Rectal smooth muscle tissue (tissue), 1 donor: ENCODE measurements around the gene CXCL5.
"Not testable (repeated sequence)": the region's sequence is repeated elsewhere in the genome, so short reads cannot be mapped to it uniquely, and the experiment has no call there.

ENCODE experiments used
- H3K27ac ChIP-seq: one replicate; pipeline ENCODE4 v1.7.0; 2013; ENCODE audit warnings: low read depth, low read length, inconsistent platforms
- H3K27me3 ChIP-seq: one replicate; pipeline ENCODE4 v1.7.0; 2013; ENCODE audit warnings: low read length; ENCODE audit not compliant: control insufficient read depth, insufficient read depth
- H3K36me3 ChIP-seq: one replicate; pipeline ENCODE4 v1.7.0; 2013; ENCODE audit warnings: low read length; ENCODE audit not compliant: control insufficient read depth, insufficient read depth
- H3K4me1 ChIP-seq: one replicate; pipeline ENCODE4 v1.7.0; 2013; ENCODE audit warnings: low read length; ENCODE audit not compliant: control insufficient read depth, insufficient read depth
- H3K4me3 ChIP-seq: one replicate; pipeline ENCODE4 v1.7.0; 2013; ENCODE audit warnings: low read length
- H3K9ac ChIP-seq: one replicate; pipeline ENCODE4 v1.7.0; 2013; ENCODE audit warnings: low read length

The CXCL5 gene

GRCh38 chr4:73959041-73959440 lies 39.4 kb downstream of the CXCL5 start:
- H3K27ac ChIP-seq, H3K27me3 ChIP-seq, H3K36me3 ChIP-seq, H3K4me3 ChIP-seq, H3K9ac ChIP-seq, H3K4me1 ChIP-seq: not testable (repeated sequence)

- H3K36me3 ChIP-seq = no peaks in the 10 kb centered on the region
- H3K27me3 ChIP-seq = no peaks in the 10 kb centered on the region
- no peaks in the 10 kb centered on the region for H3K4me1 ChIP-seq
- no peak overlapping the region for H3K27ac ChIP-seq
- no peak overlapping the region for H3K4me3 ChIP-seq
- no peak overlapping the region for H3K9ac ChIP-seq
These were observed 46.1 kb downstream of the CXCL5 start for GRCh38 chr4:73952352-73952751.

- not testable (repeated sequence) for H3K4me3 ChIP-seq, H3K36me3 ChIP-seq, H3K4me1 ChIP-seq, H3K9ac ChIP-seq, H3K27ac ChIP-seq, H3K27me3 ChIP-seq
These were observed 48.0 kb downstream of the CXCL5 start for GRCh38 chr4:73950376-73950920.

GRCh38 chr4:73948990-73949706 lies 49.3 kb downstream of the CXCL5 start:
- Histone ChIP-seq H3K4me1 (no peaks in the 10 kb centered on the region), H3K36me3 (no peaks in the 10 kb centered on the region), H3K4me3 (no peak overlapping the region), H3K27ac (no peak overlapping the region), H3K9ac (no peak overlapping the region), H3K27me3 (no peaks in the 10 kb centered on the region)

GRCh38 chr4:73948291-73948690 lies 50.2 kb downstream of the CXCL5 start:
- H3K9ac ChIP-seq = no peak overlapping the region
- H3K27ac ChIP-seq = no peak overlapping the region
- H3K4me3 ChIP-seq = no peak overlapping the region
- H3K4me1 ChIP-seq = no peaks in the 10 kb centered on the region
- H3K27me3 ChIP-seq = no peaks in the 10 kb centered on the region
- H3K36me3 ChIP-seq = no peaks in the 10 kb centered on the region

- Histone ChIP-seq H3K27me3 (no peaks in the 10 kb centered on the region), H3K4me3 (no peak overlapping the region), H3K4me1 (no peaks in the 10 kb centered on the region), H3K27ac (no peak overlapping the region), H3K36me3 (no peaks in the 10 kb centered on the region), H3K9ac (no peak overlapping the region)
These were observed 51.1 kb downstream of the CXCL5 start for GRCh38 chr4:73947239-73947985.

- H3K27me3 ChIP-seq = no peaks in the 10 kb centered on the region
- H3K9ac ChIP-seq = no peak overlapping the region
- H3K36me3 ChIP-seq = no peaks in the 10 kb centered on the region
- H3K4me1 ChIP-seq = no peaks in the 10 kb centered on the region
- no peak overlapping the region for H3K27ac ChIP-seq
- H3K4me3 ChIP-seq = no peak overlapping the region
These were observed 52.6 kb downstream of the CXCL5 start for GRCh38 chr4:73945674-73946449.
